Fibroblast of pulmonary artery (primary cell): ENCODE results near the gene ATP6V1F.

ENCODE experiments used
- DNase-seq: peaks from one replicate; pipeline ENCODE4 v3.0.0-alpha.2; 2010; ENCODE audit warnings: low read depth
- H3K4me3 ChIP-seq: replicated peaks from 2 replicates; pipeline ENCODE4 v1.5.1; 2011; ENCODE audit warnings: low read depth, mild to moderate bottlenecking, control low read depth, low read length, moderate library complexity
- TF ChIP-seq, protein P1 (sequence below): IDR thresholded peaks from 2 replicates; pipeline ENCODE4 v1.5.1; 2011; ENCODE audit warnings: mild to moderate bottlenecking, control low read depth, low read length, inconsistent platforms; ENCODE audit errors: missing control alignments

ATP6V1F gene

DNA sequence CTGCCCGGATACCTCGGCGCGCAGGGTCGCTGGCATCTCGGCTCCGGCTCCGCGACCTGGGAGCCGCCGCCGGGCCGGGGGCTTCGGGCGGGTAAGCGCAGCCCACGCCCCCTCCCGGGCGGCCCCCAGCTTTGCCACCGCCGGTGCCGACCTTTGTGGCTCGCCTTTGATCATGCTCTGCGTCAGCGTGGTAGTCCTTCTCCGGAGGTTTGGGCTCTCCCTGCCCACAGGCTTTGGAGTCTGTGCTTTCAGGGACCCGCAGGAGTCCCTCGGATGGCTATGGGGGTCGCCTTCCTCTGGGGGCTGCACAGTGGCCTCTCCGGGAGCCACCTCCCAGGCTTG is 7.3 kb downstream of the ATP6V1F start:
- DNase-seq = no peak
- H3K4me3 ChIP-seq = no peak overlapping the region
- TF ChIP-seq, protein P1, sequence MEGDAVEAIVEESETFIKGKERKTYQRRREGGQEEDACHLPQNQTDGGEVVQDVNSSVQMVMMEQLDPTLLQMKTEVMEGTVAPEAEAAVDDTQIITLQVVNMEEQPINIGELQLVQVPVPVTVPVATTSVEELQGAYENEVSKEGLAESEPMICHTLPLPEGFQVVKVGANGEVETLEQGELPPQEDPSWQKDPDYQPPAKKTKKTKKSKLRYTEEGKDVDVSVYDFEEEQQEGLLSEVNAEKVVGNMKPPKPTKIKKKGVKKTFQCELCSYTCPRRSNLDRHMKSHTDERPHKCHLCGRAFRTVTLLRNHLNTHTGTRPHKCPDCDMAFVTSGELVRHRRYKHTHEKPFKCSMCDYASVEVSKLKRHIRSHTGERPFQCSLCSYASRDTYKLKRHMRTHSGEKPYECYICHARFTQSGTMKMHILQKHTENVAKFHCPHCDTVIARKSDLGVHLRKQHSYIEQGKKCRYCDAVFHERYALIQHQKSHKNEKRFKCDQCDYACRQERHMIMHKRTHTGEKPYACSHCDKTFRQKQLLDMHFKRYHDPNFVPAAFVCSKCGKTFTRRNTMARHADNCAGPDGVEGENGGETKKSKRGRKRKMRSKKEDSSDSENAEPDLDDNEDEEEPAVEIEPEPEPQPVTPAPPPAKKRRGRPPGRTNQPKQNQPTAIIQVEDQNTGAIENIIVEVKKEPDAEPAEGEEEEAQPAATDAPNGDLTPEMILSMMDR = no peak

DNA sequence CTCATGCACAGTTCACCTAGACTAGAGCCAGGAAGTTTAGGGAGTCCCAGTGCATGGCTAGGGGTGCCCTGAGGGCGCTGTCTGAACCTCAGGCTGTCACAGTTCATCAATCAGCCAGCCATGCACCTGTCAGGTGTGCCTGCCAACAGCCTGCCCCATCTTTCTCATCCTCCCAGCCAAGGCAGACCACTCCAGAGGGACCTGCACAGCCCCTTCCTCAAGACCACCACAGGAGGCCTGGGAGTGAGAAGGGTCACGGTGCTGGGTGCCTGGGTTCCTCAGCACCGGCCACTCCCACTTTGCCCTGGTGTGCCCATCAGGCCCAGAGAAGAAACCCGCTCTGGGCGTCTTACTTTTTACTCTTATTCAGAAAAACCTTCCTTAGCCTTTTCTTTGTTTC is 8.4 kb downstream of the ATP6V1F start:
- TF ChIP-seq, protein P1 = no peak

DNA sequence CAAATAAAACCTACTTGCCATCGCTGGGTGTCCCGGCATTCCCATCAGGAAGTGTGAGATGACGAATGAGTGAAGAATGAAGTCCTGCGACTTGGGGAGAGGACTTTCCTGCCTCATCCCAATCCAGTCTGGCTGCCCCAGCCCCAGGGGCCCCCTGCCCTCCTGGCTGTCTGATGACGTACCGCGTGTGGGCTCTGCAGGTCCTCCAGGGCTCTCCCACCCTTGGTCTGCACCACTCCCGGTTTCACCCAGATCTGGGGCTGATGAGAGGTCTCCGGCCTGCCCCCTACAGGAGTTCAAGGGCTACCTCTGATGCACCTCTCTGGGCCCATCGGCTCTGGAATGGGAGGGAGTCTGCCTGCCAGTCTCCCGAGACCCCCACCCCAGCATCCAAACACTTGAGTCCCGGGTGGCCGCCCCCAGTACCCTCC is 9.8 kb downstream of the ATP6V1F start:
- no peak for DNase-seq
- H3K4me3 ChIP-seq = no peak overlapping the region
- TF ChIP-seq, protein P1 = peak; percentile 5

More for the DNA sequence above, 8.4 kb downstream of the ATP6V1F start:
- DNase-seq = no peak
- no peak overlapping the region for H3K4me3 ChIP-seq

DNA sequence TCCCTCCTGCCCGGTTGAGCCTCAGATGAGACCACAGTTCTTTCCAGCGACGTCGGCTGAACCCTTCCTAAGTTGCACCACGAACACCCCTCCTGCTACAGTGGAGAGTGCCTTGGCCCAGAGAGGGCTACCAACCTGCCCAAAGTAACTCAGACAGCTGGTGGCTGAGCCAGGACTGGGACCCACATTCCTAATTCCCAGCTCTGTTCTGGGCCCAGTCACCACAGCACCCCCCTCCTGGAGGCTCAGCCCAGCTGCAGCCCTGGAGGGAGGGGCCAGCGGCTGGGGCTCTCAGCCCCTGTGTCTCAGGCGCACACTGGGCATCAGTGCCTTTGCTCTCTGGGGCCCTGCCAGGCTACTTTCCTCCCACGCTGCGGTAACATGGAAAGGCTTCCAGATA is 10.6 kb downstream of the ATP6V1F start:
- no peak for DNase-seq
- TF ChIP-seq, protein P1 = no peak
- H3K4me3 ChIP-seq = no peak overlapping the region

DNA sequence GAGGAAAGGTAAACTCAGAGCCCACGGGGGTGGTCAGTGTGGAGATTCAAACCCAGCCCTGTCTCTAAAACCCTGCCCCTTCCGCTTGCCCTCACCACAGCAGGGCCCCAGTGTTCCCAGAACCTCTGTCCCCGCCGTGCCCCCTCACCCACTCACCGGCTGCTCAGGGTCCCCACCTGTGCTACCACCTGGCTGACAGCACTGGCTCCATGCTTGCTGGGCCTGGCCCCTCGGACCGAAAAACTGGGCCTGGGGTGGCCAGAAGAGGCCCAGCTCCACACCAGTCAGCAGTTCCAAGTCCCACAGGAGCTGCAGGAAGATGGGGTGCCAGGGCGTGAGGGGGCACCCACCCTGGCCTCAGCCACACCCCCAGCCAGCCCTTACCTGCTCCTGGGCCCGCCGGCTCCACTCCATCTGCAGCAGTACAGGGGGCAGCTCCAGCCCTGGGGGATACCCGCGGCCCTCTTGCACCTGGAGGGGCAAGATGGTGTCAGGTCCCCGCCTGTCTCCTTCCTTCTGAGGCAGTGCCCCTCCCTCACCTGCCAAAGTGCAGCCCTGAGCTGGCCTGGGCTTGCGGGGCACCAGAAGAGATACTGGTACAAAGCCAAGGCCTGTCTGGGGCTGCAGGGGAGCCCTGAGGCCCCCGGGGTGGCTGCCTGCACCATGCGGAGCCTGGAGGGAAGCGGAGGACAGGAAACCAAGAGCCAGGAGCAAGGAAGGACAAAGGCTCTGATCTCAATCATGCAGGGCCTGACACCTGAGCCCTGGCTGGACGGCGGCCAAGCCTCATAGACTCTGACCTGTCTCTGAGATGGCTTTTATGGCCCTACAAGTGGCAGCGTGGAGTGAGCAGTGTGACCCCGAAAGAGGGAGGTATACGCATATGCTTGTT is 11.7 kb downstream of the ATP6V1F start:
- H3K4me3 ChIP-seq = no peak overlapping the region
- DNase-seq = no peak
- TF ChIP-seq, protein P1 = no peak

GRCh38 chr7:128875523-128875948 is 12.9 kb downstream of the ATP6V1F start:
- DNase-seq = no peak
- TF ChIP-seq, protein P1 = no peak
- no peak overlapping the region for H3K4me3 ChIP-seq

DNA sequence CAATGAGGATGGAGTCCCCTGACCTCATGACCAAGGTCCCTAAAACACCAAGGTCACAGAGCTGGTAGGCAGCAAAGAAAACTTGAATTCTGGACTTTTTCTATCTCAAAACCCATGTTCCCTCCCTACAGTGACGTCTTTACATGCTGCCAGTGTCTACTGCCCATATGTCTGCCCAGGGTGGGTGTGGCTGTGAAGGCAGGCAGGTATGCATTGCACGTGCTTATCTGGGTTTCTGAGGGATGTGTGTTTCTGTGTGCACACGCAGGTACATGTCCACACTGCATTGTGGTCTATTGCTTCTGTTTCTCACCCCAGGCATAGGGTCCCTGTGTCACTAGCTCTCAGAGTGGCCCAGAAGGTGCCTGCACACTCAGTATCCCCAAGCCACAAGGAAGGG is 13.5 kb downstream of the ATP6V1F start:
- no peak overlapping the region for H3K4me3 ChIP-seq
- TF ChIP-seq, protein P1 = no peak
- DNase-seq = no peak
